NCI-H510A (cell line): ENCODE results near the gene SLC6A3.
"Not testable (repeated sequence)": the region's sequence is repeated elsewhere in the genome, so short reads cannot be mapped to it uniquely, and the experiment has no call there.

ENCODE experiments used
- DNase-seq: peaks from one replicate; lab custom pipeline; 2025; lab: John Stamatoyannopoulos, UW

Gene SLC6A3

DNA sequence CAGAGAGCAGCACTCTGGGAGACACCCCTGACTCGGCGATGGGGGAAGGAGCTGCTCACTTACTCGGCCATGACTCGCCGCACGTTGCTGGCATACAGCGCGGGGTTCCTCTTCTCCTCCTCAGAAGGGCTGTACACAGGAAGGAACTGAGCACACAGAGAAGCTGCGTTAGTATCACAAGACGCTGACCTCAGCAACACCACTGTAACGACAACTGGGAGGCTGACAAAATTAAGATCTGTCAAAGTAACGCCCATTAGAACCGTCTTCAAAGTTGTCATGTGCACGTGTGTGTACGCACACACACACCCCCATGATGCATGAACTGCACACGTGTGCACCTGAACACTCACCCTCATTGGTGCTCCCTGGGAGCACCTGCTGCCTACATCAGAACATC is 32.1 kb upstream of the SLC6A3 start:
- DNase-seq, result no peak

GRCh38 chr5:1476967-1477310 is 31.7 kb upstream of the SLC6A3 start:
- no peak for DNase-seq

GRCh38 chr5:1476181-1476966 is 31.1 kb upstream of the SLC6A3 start:
- DNase-seq, result no peak

- not testable (repeated sequence) for DNase-seq
These were observed 30.3 kb upstream of the SLC6A3 start for GRCh38 chr5:1475544-1475900.

- no peak for DNase-seq
These were observed 29.8 kb upstream of the SLC6A3 start for GRCh38 chr5:1474866-1475543.

DNA sequence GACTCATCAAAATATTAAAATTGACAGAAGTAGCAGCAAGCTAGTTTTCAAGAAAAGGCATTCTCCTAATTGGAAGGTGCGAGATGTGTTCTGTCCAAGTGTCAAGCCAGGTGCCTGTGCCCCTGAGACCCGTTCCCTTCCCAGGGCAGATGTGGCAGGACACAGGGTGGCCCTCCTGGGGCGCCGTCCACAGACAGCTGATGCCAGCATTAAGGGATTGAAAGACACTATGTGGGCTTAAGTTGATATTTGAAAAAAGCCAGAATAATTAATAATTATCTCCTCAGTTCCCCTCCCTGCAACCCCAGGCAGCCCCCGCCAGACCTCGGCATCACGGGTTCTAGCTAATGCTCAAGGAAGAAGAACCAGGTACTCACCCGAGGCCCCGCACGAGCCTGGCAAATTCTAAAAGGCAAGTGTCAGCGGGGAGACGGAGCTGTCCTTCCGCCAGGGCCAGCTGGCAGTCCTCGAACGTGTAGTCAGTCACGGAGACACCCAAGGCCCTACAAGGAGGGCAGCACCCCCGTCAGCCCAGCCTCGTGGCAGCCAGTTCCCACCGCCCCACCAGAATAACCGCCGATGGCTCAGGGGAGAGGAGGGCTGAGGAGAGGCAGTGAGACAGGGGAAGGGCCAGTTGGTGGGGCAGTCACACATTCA is 29.1 kb upstream of the SLC6A3 start:
- no peak for DNase-seq

GRCh38 chr5:1473746-1474145 is 28.5 kb upstream of the SLC6A3 start:
- DNase-seq, result no peak

DNA sequence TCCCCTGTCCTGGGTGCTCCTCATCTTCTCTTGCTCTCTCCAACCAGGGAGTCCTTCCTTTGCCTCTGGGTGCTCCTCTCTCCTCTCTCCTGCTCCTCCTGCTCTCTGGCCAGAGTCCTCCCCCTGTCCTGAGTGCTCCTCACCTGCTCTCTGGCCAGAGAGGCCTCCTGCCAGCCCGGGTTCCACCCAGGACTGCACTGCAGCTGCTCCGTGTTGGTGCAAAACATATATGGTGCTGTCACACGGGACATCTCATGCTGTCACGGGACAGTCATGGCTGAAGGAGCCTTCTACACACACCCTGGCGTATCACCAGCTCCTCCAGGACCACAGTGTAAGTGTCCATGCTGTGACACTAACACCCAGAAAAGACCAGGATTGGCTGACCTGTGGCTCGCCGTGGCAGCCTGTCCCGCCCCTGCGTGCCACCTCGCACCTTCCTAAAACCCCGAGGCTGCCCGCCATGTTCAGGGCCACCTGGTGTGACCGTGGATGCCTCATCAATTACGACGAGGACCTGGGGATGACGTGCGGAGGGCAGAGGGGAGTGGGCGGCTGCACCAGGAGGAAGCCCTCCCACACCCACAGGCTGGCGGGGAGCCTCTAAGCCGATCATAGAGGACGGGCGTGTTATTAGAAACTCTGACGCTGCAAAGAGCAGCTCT is 27.9 kb upstream of the SLC6A3 start:
- no peak for DNase-seq

- no peak for DNase-seq
These were observed 27.0 kb upstream of the SLC6A3 start for GRCh38 chr5:1471997-1472963.

DNA sequence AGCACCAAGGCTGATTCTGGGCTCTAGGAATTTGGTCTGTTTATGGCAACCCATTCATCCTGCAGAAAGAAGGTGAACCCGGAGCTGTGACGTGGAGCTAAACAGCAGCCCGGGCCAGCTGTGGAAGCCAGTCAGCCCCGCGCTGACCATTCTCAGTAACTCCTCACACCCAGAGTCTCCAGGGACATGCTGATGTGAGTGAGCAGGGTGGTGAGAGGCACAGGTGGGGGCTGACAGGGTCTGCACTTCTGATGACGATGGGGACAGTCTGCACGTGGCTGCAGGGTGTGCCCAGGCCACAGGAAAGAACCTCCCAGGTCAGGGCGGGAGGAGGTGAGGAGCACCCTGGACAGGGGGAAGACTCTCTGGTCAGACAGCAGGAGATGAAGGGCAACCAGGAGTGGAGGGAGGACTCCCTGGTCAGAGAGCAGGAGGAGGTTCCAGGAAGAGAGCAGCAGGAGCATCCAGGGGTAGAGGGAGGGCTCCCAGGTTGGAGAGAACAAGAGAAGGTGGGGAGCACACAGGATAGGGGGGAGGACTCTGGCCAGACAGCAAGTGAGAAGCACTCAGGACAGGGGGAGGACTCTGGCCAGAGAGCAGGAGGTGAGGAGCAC is 26.1 kb upstream of the SLC6A3 start:
- DNase-seq, result no peak

DNA sequence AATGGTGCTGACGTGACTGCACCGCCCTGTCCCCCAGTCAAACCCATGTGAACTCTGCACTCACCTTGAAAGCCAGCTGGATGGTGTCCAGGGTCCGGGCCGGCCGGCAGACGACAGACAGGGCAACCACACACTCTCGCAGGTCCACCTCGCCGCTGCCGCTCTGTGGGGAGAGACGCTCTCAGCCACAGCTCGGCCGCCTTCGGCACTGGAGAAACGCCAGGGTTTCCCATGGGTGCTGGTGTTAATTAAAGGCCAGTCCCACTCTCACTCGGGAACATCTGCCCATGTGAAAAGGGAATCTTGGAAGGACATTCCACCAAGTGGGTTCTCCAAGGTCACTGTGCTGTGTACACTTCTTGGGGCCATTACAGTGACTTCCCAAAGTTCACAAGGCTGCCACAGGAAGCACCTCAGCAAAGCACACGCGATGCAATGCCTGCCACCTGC is 25.5 kb upstream of the SLC6A3 start:
- DNase-seq, result no peak

DNA sequence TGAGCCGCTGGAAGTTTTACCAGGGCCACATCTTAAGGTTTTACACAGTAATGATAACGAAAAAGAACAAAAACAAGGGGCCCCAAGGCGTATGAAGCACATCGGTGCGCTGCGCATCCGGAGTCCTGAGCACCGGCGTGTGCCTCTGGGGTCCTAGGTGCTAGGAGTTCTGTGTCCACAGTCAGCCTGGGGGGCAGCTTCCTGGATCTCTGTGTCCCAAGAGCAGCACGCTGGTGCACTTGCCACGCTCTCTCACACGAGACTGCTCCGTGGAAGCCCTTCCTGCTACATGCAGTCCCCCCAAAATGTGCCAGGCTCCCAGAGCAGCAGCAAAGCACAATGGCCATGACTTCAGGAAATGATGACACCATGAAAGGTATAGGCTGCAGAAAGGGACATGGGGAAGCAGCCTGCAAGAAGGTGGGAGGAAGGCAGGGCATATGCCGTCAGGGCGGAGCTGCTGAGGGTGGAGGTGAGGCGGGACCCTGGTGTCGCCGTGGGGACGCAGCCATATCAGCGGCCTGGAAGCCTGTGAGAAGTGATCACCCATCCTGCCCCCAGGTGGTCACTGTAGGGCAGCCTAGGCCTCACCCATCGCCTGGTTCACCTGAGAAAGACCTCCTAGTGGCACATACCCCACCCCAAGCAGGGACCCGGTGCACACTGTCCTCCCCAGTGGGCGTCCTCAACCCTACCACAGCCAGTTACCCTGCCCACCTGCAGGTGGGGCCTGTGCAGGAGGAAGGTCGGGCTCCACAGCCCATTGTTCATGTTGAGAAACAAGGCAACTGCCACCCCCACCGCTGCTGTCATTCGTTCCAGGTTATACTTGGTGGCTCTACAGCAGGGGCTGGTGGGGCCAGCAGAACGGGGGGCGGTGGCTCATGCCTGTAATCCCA is 23.6 kb upstream of the SLC6A3 start:
- DNase-seq, result no peak

DNA sequence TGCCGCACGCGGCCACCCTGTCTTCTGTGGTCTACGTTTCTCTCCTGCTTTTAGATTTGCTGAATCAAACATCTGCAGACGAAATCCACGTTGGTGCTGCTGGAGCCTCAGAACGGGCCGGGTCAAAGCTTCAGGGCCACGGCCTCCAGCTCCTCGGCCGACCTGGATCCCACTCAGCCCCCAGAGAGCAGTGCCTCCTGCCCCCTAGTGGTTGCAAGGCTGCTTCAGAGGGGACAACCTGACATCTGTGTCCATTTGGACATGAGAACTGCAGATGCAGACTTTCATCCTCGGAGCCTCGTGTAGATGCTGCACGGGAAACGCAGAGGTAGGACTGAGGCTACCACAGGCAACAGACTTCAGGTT is 23.0 kb upstream of the SLC6A3 start:
- no peak for DNase-seq

DNA sequence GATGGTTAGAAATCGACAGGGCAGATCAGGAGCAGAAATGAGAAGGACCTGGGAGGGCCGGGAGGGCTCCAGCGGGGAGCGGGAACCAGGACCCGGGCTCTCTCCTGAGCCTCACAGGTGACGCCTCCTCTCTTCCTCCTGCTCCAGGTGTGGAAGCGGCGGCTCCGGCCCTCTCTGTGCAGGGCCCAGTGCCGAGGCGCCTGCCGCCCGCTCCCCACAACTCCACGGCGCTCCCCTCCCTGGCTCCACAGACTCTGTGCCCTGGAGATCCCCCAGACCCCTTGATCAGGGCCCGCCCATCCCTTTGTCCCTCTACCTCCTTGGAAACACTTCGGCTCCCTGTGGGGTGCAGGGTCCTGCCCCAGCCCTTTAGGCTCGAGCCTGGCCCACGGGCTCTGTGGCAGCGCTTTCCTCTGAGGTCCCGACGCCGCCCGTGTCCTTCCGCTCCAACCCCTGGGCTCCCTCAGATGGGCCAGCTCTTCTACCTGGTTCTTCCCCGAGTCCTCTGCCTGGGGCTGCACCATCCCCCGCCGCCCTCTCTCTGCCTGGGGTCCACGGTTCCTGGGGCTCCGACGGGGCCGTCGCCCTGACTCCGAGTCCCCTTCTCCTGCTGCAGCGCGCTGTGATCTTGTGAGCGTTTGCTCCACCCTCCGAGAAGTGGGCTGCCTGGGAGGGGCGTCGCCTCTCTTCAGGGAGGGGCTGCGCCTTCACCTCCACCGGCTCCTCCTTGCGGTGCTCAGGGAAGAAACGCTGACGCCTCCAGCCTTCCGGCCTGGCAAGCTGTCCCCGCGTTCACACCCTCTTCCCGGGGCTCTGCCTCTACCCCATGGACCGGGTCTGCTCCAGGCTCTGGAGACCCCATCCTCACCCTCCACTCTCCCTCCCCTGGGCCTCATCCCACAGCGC is 22.4 kb upstream of the SLC6A3 start:
- DNase-seq, result no peak

DNA sequence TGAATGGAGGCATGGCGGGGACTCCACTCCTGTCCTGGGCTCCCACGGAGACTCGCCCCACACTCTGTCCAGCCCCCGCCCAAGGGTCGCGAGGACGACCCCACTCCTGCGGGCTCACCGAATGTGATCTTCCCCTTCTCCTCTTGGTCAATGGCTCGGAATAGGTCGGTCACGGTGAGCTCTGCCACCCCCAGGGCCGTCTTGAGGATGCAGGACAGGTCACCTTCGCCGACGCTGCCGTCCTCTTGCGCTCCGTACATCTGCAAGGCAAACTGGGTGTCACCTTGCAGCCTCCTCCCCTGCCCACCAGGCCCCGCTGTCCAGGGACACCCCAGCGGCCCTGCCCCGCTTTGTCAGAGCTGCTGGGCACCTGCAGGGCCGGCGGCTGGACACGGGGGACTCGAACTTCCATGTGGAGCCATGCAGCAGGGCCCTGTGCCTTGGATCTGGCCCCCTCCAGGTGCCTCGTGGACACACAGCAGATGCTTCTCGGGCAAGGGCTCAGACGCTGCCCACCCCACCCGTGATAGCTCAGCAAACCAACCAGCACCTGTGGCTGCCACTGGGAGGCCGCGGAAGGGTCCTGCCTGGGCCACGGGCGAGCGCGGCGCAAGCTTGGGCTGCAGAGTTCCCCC is 21.5 kb upstream of the SLC6A3 start:
- no peak for DNase-seq

DNA sequence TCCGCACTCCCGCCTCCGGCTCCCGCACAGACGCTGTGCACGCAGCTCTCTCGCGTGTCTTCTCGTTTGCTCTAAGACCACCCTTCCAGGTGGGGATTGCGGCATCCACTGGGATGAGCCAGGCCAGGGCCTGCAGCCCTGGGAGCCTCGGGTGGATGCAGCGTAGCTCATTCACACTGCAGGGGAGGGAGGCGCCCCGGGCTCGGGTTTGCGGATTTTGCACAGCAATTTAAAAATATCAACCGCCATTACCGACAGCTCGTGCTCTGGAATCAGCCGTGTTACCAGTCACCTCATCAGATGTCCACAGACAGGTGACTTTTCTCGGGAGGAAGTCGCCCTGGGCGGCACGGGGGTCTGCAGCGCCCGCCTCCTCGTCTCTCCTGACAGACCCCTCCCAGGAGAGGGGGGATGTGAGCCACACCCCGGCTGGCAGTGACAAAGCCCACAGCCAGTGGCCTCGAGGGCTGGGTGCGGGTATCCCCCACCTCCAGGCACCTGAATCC is 20.8 kb upstream of the SLC6A3 start:
- no peak for DNase-seq

DNA sequence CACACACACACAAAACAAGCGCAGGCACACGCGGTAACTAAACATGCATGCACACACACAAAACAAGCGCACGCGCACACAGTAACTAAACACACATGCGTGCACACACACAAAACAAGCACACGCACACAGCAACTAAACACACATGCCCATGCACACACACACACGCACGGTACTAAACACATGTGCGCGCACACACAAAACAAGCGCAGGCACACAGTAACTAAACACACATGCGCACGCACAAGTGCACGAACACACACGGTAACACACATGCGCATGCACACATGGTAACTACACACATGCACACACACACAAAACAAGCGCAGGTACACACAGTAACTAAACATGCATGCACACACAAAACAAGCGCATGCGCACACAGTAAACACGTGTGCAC is 19.9 kb upstream of the SLC6A3 start:
- no peak for DNase-seq

- DNase-seq, result no peak
These were observed 19.3 kb upstream of the SLC6A3 start for GRCh38 chr5:1464511-1464910.

DNA sequence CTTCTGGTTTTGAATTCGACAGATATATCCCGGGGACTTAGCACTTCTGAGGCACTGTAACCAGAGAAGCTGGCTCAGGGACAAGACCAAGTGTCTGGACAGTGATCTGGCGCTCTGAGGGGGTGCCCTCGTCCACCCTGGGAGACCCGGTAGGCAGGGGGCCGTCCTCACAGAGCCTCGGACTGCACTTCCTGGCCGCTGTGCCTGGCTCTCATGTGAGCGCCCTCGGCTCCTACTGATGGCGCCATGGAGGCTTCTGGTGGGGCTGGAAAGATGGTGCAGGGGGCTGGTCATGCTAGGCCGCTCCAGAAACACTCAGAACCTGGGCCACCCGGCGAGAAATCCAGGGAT is 18.8 kb upstream of the SLC6A3 start:
- DNase-seq, result no peak
